H9 (cell line): ENCODE data around the gene IL18BP. TPM values are rescaled to one million over a fixed set of nuclear protein-coding genes. Genes with fewer than 3 reads are reported as not detected.

Source experiments
- DNase-seq: peaks from one replicate; pipeline ENCODE4 v3.0.0-alpha.2; 2017
- H2AFZ ChIP-seq: one replicate; pipeline ENCODE4 v1.6.1; 2013; ENCODE audit warnings: mild to moderate bottlenecking, low read length, control low read depth, moderate library complexity
- H2AK5ac ChIP-seq: 2 replicates; pipeline ENCODE4 v1.6.1; 2013; ENCODE audit warnings: low read length, control low read depth, mixed read lengths; ENCODE audit not compliant: insufficient read length
- H2BK120ac ChIP-seq: one replicate; pipeline ENCODE4 v1.6.1; 2013; ENCODE audit warnings: low read depth, mild to moderate bottlenecking, low read length, control low read depth, inconsistent platforms; ENCODE audit not compliant: poor library complexity, severe bottlenecking
- H2BK12ac ChIP-seq: 2 replicates; pipeline ENCODE4 v1.6.1; 2013; ENCODE audit warnings: low read length, control low read depth, mixed read lengths, low read depth; ENCODE audit not compliant: insufficient read length
- H2BK15ac ChIP-seq: 2 replicates; pipeline ENCODE4 v1.6.1; 2013; ENCODE audit warnings: low read depth, low read length, control low read depth
- H2BK20ac ChIP-seq: one replicate; pipeline ENCODE4 v1.6.1; 2013; ENCODE audit warnings: low read depth, mild to moderate bottlenecking, low read length, control low read depth, inconsistent platforms; ENCODE audit not compliant: poor library complexity, severe bottlenecking
- H2BK5ac ChIP-seq: 2 replicates; pipeline ENCODE4 v1.6.1; 2013; ENCODE audit warnings: low read length, control low read depth, mixed read lengths; ENCODE audit not compliant: insufficient read length
- H3K14ac ChIP-seq: 2 replicates; pipeline ENCODE4 v1.6.1; 2013; ENCODE audit warnings: low read length, control low read depth; ENCODE audit not compliant: insufficient read depth
- H3K18ac ChIP-seq: 2 replicates; pipeline ENCODE4 v1.6.1; 2013; ENCODE audit warnings: low read depth, mild to moderate bottlenecking, mixed read lengths, low read length, control low read depth; ENCODE audit not compliant: insufficient read length
- H3K23ac ChIP-seq: 2 replicates; pipeline ENCODE4 v1.6.1; 2013; ENCODE audit warnings: low read length, control low read depth, mixed read lengths, low read depth; ENCODE audit not compliant: insufficient read length
- H3K23me2 ChIP-seq: 2 replicates; pipeline ENCODE4 v1.6.1; 2013; ENCODE audit warnings: low read depth, mild to moderate bottlenecking, mixed read lengths, low read length, control low read depth; ENCODE audit not compliant: insufficient read length, poor library complexity, severe bottlenecking
- H3K27ac ChIP-seq: 2 replicates; pipeline ENCODE4 v1.5.1; 2013; ENCODE audit warnings: low read length, control low read depth, mixed read lengths, low read depth; ENCODE audit not compliant: insufficient read length
- H3K27me3 ChIP-seq: 2 replicates; pipeline ENCODE4 v1.6.1; 2013; ENCODE audit warnings: low read length, control low read depth, inconsistent platforms; ENCODE audit not compliant: insufficient read depth
- H3K4ac ChIP-seq: 2 replicates; pipeline ENCODE4 v1.6.1; 2013; ENCODE audit warnings: low read depth, mild to moderate bottlenecking, control low read depth, inconsistent platforms, low read length, moderate library complexity
- H3K4me1 ChIP-seq: 2 replicates; pipeline ENCODE4 v1.6.1; 2013; ENCODE audit warnings: low read length, control low read depth, inconsistent platforms; ENCODE audit not compliant: insufficient read depth
- H3K4me2 ChIP-seq: 2 replicates; pipeline ENCODE4 v1.6.1; 2013; ENCODE audit warnings: low read length, control low read depth, mixed read lengths; ENCODE audit not compliant: insufficient read length, insufficient read depth
- H3K56ac ChIP-seq: 2 replicates; pipeline ENCODE4 v1.6.1; 2013; ENCODE audit warnings: low read depth, mild to moderate bottlenecking, mixed read lengths, low read length, control low read depth; ENCODE audit not compliant: insufficient read length
- H3K79me1 ChIP-seq: 2 replicates; pipeline ENCODE4 v1.6.1; 2013; ENCODE audit warnings: low read depth, mild to moderate bottlenecking, moderate library complexity, low read length, control low read depth, inconsistent platforms; ENCODE audit not compliant: insufficient read depth, poor library complexity, severe bottlenecking
- H3K79me2 ChIP-seq: 2 replicates; pipeline ENCODE4 v1.6.1; 2013; ENCODE audit warnings: low read length, control low read depth, inconsistent platforms; ENCODE audit not compliant: insufficient read depth
- H3K9ac ChIP-seq: 2 replicates; pipeline ENCODE4 v1.6.1; 2013; ENCODE audit warnings: low read length, control low read depth, mixed read lengths; ENCODE audit not compliant: insufficient read length; ENCODE audit errors: extremely low read depth
- H3K9me3 ChIP-seq: one replicate; pipeline ENCODE4 v1.6.1; 2013; ENCODE audit warnings: low read depth, low read length, inconsistent platforms; ENCODE audit not compliant: control insufficient read depth
- H3T11ph ChIP-seq: one replicate; pipeline ENCODE4 v1.6.1; 2013; ENCODE audit warnings: mild to moderate bottlenecking, low read length, control low read depth, inconsistent platforms
- H4K20me1 ChIP-seq: one replicate; pipeline ENCODE4 v1.6.1; 2013; ENCODE audit not compliant: control insufficient read depth, insufficient read length, insufficient read depth
- H4K5ac ChIP-seq: 2 replicates; pipeline ENCODE4 v1.6.1; 2013; ENCODE audit warnings: low read depth, mild to moderate bottlenecking, mixed read lengths, low read length, control low read depth; ENCODE audit not compliant: insufficient read length
- H4K8ac ChIP-seq: replicated peaks from 2 replicates; pipeline ENCODE4 v1.6.1; 2013; ENCODE audit warnings: low read length, control low read depth, mixed read lengths, low read depth; ENCODE audit not compliant: insufficient read length
- H4K91ac ChIP-seq: 2 replicates; pipeline ENCODE4 v1.6.1; 2013; ENCODE audit warnings: low read depth, mild to moderate bottlenecking, moderate library complexity, mixed read lengths, low read length, control low read depth; ENCODE audit not compliant: insufficient read length
- H3K27ac Mint-ChIP-seq, 3 experiments: 2 replicates in 2 of 3; 3 replicates in 1 of 3; pipeline ENCODE4 v1.8.0; 2020 to 2021; ENCODE audit warnings: mixed read lengths in 3 of 3, mild to moderate bottlenecking in 1 of 3, moderate library complexity in 1 of 3
- H3K27me3 Mint-ChIP-seq: 2 replicates; pipeline ENCODE4 v1.8.0; 2021; ENCODE audit warnings: low read depth, mild to moderate bottlenecking, moderate library complexity, mixed read lengths
- H3K36me3 Mint-ChIP-seq, 3 experiments: 2 replicates in 2 of 3; 3 replicates in 1 of 3; pipeline ENCODE4 v1.8.0; 2020 to 2021; ENCODE audit warnings: low read depth in 3 of 3, mixed read lengths in 3 of 3; ENCODE audit not compliant: insufficient read depth in 1 of 3
- H3K4me1 Mint-ChIP-seq, 2 experiments: 2 replicates each; pipeline ENCODE4 v1.8.0; 2020; ENCODE audit warnings: mixed read lengths in 2 of 2
- H3K4me3 Mint-ChIP-seq, 2 experiments: 2 replicates in 1 of 2; 3 replicates in 1 of 2; pipeline ENCODE4 v1.8.0; 2020 to 2021; ENCODE audit warnings: mild to moderate bottlenecking in 2 of 2, mixed read lengths in 2 of 2, moderate library complexity in 1 of 2
- H3K9me3 Mint-ChIP-seq, 2 experiments: 2 replicates in 1 of 2; 3 replicates in 1 of 2; pipeline ENCODE4 v1.8.0; 2020; ENCODE audit warnings: mild to moderate bottlenecking in 2 of 2, mixed read lengths in 2 of 2, moderate library complexity in 1 of 2
- WGBS: extraction: QIAGEN DNeasy Blood & Tissue Kit; methylation state at CpG from one replicate; pipeline ENCODE4 v1.1.7; 2013; ENCODE audit warnings: missing lambda C conversion rate, low lambda C conversion rate, mixed read lengths; ENCODE audit not compliant: insufficient read length; ENCODE audit errors: extremely low coverage; 5-methylcytosine and 5-hydroxymethylcytosine counted together
- total RNA-seq: library from RNA; stranded (reverse); gene quantifications from 2 replicates; pipeline ENCODE4 v1.2.1, GENCODE V29; 2021
- TF ChIP-seq, protein P1 (sequence below): fragments of 200-600 bp; sonication (generic); conservative IDR thresholded peaks from 3 replicates; pipeline ENCODE4 v1.8.0; 2021; ENCODE audit warnings: antibody characterized with exemption, mild to moderate bottlenecking

IL18BP gene
- total RNA-seq, 1 experiment from 2014 or later, result 10.2 TPM

- Histone ChIP-seq H3K27ac (no peak overlapping the region), H4K8ac (no peak overlapping the region), H3K79me2 (no peaks in the 10 kb centered on the region), H2AK5ac (no peak overlapping the region), H3K9ac (no peak overlapping the region), H2BK15ac (no peak overlapping the region), H4K20me1 (no peaks in the 10 kb centered on the region), H4K91ac (no peak overlapping the region), H2AFZ (no peak overlapping the region), H3K4ac (no peak overlapping the region), H2BK12ac (no peak overlapping the region), H2BK20ac (no peak overlapping the region), H3K4me2 (no peak overlapping the region), H3K9me3 (no peaks in the 10 kb centered on the region), H3K14ac (no peak overlapping the region; the same call in 1 of the 2 replicates), H2BK120ac (no peak overlapping the region), H4K5ac (no peak overlapping the region), H3T11ph (no peak overlapping the region), H3K27me3 (no peaks in the 10 kb centered on the region), H3K4me1 (no peaks in the 10 kb centered on the region), H3K56ac (no peak overlapping the region), H2BK5ac (no peak overlapping the region), H3K79me1 (no peaks in the 10 kb centered on the region), H3K23ac (no peak overlapping the region), H3K23me2 (no peaks in the 10 kb centered on the region), H3K18ac (no peak overlapping the region)
- TF ChIP-seq, protein P1, sequence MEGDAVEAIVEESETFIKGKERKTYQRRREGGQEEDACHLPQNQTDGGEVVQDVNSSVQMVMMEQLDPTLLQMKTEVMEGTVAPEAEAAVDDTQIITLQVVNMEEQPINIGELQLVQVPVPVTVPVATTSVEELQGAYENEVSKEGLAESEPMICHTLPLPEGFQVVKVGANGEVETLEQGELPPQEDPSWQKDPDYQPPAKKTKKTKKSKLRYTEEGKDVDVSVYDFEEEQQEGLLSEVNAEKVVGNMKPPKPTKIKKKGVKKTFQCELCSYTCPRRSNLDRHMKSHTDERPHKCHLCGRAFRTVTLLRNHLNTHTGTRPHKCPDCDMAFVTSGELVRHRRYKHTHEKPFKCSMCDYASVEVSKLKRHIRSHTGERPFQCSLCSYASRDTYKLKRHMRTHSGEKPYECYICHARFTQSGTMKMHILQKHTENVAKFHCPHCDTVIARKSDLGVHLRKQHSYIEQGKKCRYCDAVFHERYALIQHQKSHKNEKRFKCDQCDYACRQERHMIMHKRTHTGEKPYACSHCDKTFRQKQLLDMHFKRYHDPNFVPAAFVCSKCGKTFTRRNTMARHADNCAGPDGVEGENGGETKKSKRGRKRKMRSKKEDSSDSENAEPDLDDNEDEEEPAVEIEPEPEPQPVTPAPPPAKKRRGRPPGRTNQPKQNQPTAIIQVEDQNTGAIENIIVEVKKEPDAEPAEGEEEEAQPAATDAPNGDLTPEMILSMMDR, result no peak
- no peaks in the 10 kb centered on the region for H3K4me1 Mint-ChIP-seq
- no peaks in the 10 kb centered on the region for H3K9me3 Mint-ChIP-seq
- no peak for DNase-seq
- H3K27me3 Mint-ChIP-seq, result peaks cover 2% of the 10 kb centered on the region; the same call in 1 of the 2 replicates
- H3K36me3 Mint-ChIP-seq, result peaks cover 49 to 92% (median 91%) of the 10 kb centered on the region in 3 experiments
- no peak overlapping the region; a peak in 1 of 5 replicates for H3K4me3 Mint-ChIP-seq
- no peak overlapping the region; a peak in 1 of 7 replicates for H3K27ac Mint-ChIP-seq
- WGBS, result no CpG with 5 or more reads among the region's 33 CpGs
Measured at GRCh38 chr11:72012897-72013721, 14.4 kb downstream of the IL18BP start.
